Skin epidermis (tissue), 12 donors: ENCODE results near the gene TBL2.
A peak's percentile ranks its signal among the peaks of the same experiment; 100 is the strongest.
"Not testable (repeated sequence)": the region's sequence is repeated elsewhere in the genome, so short reads cannot be mapped to it uniquely, and the experiment has no call there.

Experiments used
- H3K27ac ChIP-seq, 21 experiments: fragments of 200-600 bp; sonication (generic) in 11 of 21; one replicate each; pipeline ENCODE4 v1.5.0; 2020; ENCODE audit warnings: mild to moderate bottlenecking in 3 of 21, inconsistent platforms in 2 of 21, moderate library complexity in 2 of 21
- H3K4me3 ChIP-seq, 7 experiments: fragments of 200-600 bp; sonication (generic) in 2 of 7; one replicate each; pipeline ENCODE4 v1.5.0; 2020; ENCODE audit warnings: inconsistent platforms in 2 of 7, mild to moderate bottlenecking in 2 of 7, moderate library complexity in 1 of 7

TBL2 gene

GRCh38 chr7:73573791-73574190 lies 4.6 kb downstream of the TBL2 start:
- Histone ChIP-seq H3K4me3 (no peak overlapping the region), H3K27ac (no peak overlapping the region)

- no peak overlapping the region for H3K27ac ChIP-seq
- no peak overlapping the region for H3K4me3 ChIP-seq
Measured at GRCh38 chr7:73573276-73573675, 5.1 kb downstream of the TBL2 start.

GRCh38 chr7:73572767-73573186 lies 5.6 kb downstream of the TBL2 start:
- Histone ChIP-seq H3K27ac (no peak overlapping the region), H3K4me3 (no peak overlapping the region)

- Histone ChIP-seq H3K4me3 (no peak overlapping the region), H3K27ac (no peak overlapping the region)
Measured at GRCh38 chr7:73570977-73571376, 7.4 kb downstream of the TBL2 start.

- Histone ChIP-seq H3K27ac (no peak overlapping the region), H3K4me3 (no peak overlapping the region)
Measured at GRCh38 chr7:73570521-73570920, 7.9 kb downstream of the TBL2 start.

- Histone ChIP-seq H3K27ac (no peak overlapping the region), H3K4me3 (no peak overlapping the region)
Measured at GRCh38 chr7:73569042-73569608, 9.3 kb downstream of the TBL2 start.

GRCh38 chr7:73567846-73568685 lies 10.3 kb downstream of the TBL2 start:
- Histone ChIP-seq H3K27ac (no peak overlapping the region), H3K4me3 (no peak overlapping the region)

- Histone ChIP-seq H3K4me3 (no peak overlapping the region), H3K27ac (no peak overlapping the region)
Measured at GRCh38 chr7:73567140-73567539, 11.2 kb downstream of the TBL2 start.

GRCh38 chr7:73566431-73566830 lies 11.9 kb downstream of the TBL2 start:
- H3K27ac ChIP-seq, result peak overlapping the region in 3 of 21 experiments; percentile 18 to 76 (median 42)
- H3K4me3 ChIP-seq, result peak overlapping the region in 3 of 7 experiments; percentile 3 to 23 (median 5)

- Histone ChIP-seq H3K27ac (peak overlapping the region in 3 of 21 experiments; percentile 18 to 76 (median 42)), H3K4me3 (peak overlapping the region in 3 of 7 experiments; percentile 3 to 23 (median 5))
Measured at GRCh38 chr7:73565675-73566340, 12.6 kb downstream of the TBL2 start.

GRCh38 chr7:73560109-73560835 lies 18.1 kb downstream of the TBL2 start:
- H3K27ac ChIP-seq, result no peak overlapping the region
- no peak overlapping the region for H3K4me3 ChIP-seq

- Histone ChIP-seq H3K4me3 (peak within 1 kb of the TSS; percentile 52 to 81 (median 67)), H3K27ac (peak within 1 kb of the TSS; percentile 90 to 99 (median 98))
Measured at GRCh38 chr7:73557397-73558257, 20.8 kb downstream of the TBL2 start, which contains the start of gene BCL7B. TSS of gene BCL7B (minus strand) at chr7:73557690. CDS start at chr7:73557578, 112 bp downstream.

- Histone ChIP-seq H3K4me3 (peak overlapping the region; percentile 52 to 81 (median 67)), H3K27ac (peak overlapping the region; percentile 90 to 99 (median 98))
Measured at GRCh38 chr7:73557108-73557396, 21.3 kb downstream of the TBL2 start.

GRCh38 chr7:73556208-73557107 lies 21.9 kb downstream of the TBL2 start:
- Histone ChIP-seq H3K4me3 (peak overlapping the region; percentile 52 to 81 (median 67)), H3K27ac (peak overlapping the region in 20 of 21 experiments; percentile 90 to 99 (median 98))

- Histone ChIP-seq H3K4me3 (peak overlapping the region in 2 of 7 experiments; percentile 52 to 67), H3K27ac (peak overlapping the region in 8 of 21 experiments; percentile 7 to 99 (median 98))
Measured at GRCh38 chr7:73555411-73555982, 22.9 kb downstream of the TBL2 start.

- H3K27ac ChIP-seq, H3K4me3 ChIP-seq: not testable (repeated sequence)
Measured at GRCh38 chr7:73550093-73550492, 28.3 kb downstream of the TBL2 start.

GRCh38 chr7:73549176-73549575 lies 29.2 kb downstream of the TBL2 start:
- H3K27ac ChIP-seq, result no peak overlapping the region
- no peak overlapping the region for H3K4me3 ChIP-seq

GRCh38 chr7:73547841-73548240 lies 30.5 kb downstream of the TBL2 start:
- Histone ChIP-seq H3K4me3 (no peak overlapping the region), H3K27ac (no peak overlapping the region)
